Measurements from ENCODE around the gene ATP5F1A. TPM values are rescaled to one million over a fixed set of nuclear protein-coding genes. Genes with fewer than 3 reads are reported as not detected.
A peak's percentile ranks its signal among the peaks of the same experiment; 100 is the strongest.

The ATP5F1A gene
- total and polyA plus RNA-seq, 2 of the 4 experiments (the other 2 are of a cell fraction) = 543 to 1,085 TPM

- no peak overlapping the region for H4K91ac ChIP-seq (ENCODE audit: insufficient read depth, low read depth, low read length)
These were observed 35.4 kb upstream of the ATP5F1A start for GRCh38 chr18:46133534-46133933.

More at GRCh38 chr18:46133534-46133933, 35.4 kb upstream of the ATP5F1A start:
- H4K8ac ChIP-seq (ENCODE audit: low read depth in 2 of 2, low read length in 2 of 2) = no peak overlapping the region
- dilution Hi-C loops (cut with HindIII; ENCODE audit: low sequenced_read_pairs, unreplicated experiment) (no loop called here), in situ Hi-C loops (cut with MboI; ENCODE audit: low sequenced_read_pairs) (no loop called here), intact Hi-C loops (cut with micrococcal nuclease) (no loop called here)
- no peak overlapping the region for H4K5ac ChIP-seq (ENCODE audit: low read depth, low read length)
- no peaks in the 10 kb centered on the region for H3K9me3 ChIP-seq (ENCODE audit: control insufficient read depth, insufficient read depth, low read length)
- TF ChIP-seq SMC3 (IDR thresholded peaks at IDR 0.05; ENCODE audit: low read depth, low read length) (no peak), NFE2L2 (IDR thresholded peaks at IDR 0.05; ENCODE audit: low read depth, low read length) (no peak), RFX5 (IDR thresholded peaks at IDR 0.05; ENCODE audit: low read depth, low read length) (no peak), MXI1 (IDR thresholded peaks at IDR 0.05; ENCODE audit: borderline replicate concordance, low read depth, low read length) (no peak), CTCF (conservative IDR thresholded peaks at IDR 0.05; ENCODE audit: low read depth, low read length) (no peak), RCOR1 (IDR thresholded peaks at IDR 0.05; ENCODE audit: insufficient replicate concordance, low read length) (no peak), ELK1 (IDR thresholded peaks at IDR 0.05; ENCODE audit: borderline replicate concordance, low read depth, low read length) (no peak), RAD21 (IDR thresholded peaks at IDR 0.05; ENCODE audit: low read length) (no peak), USF2 (IDR thresholded peaks at IDR 0.05; ENCODE audit: low read depth, low read length) (no peak), MAFK (IDR thresholded peaks at IDR 0.05; ENCODE audit: low read depth, low read length) (no peak), CEBPB (IDR thresholded peaks at IDR 0.05; ENCODE audit: low read depth, low read length) (no peak), MAZ (IDR thresholded peaks at IDR 0.05; ENCODE audit: borderline replicate concordance, low read depth, low read length) (no peak), FOS (IDR thresholded peaks at IDR 0.05; ENCODE audit: low read depth, low read length) (no peak), POLR2A (IDR thresholded peaks at IDR 0.05; ENCODE audit: low read depth, low read length) (no peak), CHD1 (IDR thresholded peaks at IDR 0.05; ENCODE audit: low read depth, low read length) (no peak)
- H3K14ac ChIP-seq (replicated peaks; ENCODE audit: low read depth, low read length) = no peak overlapping the region
- DNase-seq (no peak), ATAC-seq (ENCODE audit: low read depth) (peak; percentile 46)
- H3K9ac ChIP-seq (ENCODE audit: low read depth, low read length) = no peak overlapping the region
- no peak overlapping the region for H3K56ac ChIP-seq (ENCODE audit: extremely low read depth, insufficient read depth, low read length)
- ChIA-PET CTCF (interaction anchor here (0.6 kb wide), 1 partner anchor 36 kb away, joined by 3 read pairs; no protein-coding TSS in a partner anchor), POLR2A (ENCODE audit: unreplicated experiment) (no interaction called here)
- no peak overlapping the region for H3K23ac ChIP-seq (ENCODE audit: low read depth, low read length)
- H2AK5ac ChIP-seq (ENCODE audit: low read depth, low read length) = no peak overlapping the region
- H2AK9ac ChIP-seq (replicated peaks; ENCODE audit: low read depth, low read length, poor library complexity) = no peak overlapping the region
- H3K9me1 ChIP-seq (ENCODE audit: insufficient read depth, low read length) = no peaks in the 10 kb centered on the region
- H2BK15ac ChIP-seq (ENCODE audit: low read depth, low read length) = no peak overlapping the region
- WGBS, 2 experiments (ENCODE audit: extremely low coverage in 2 of 2, insufficient read length in 1 of 2) = no CpG with 5 or more reads among the region's 3 CpGs
- no peaks in the 10 kb centered on the region for H3K27me3 ChIP-seq (ENCODE audit: control insufficient read depth, insufficient read depth, low read length)
- no peaks in the 10 kb centered on the region for H3K4me1 ChIP-seq (ENCODE audit: control insufficient read depth, insufficient read depth, low read length)
- no peak overlapping the region for H2BK120ac ChIP-seq (ENCODE audit: low read depth, low read length)
- no peaks in the 10 kb centered on the region for H4K20me1 ChIP-seq (ENCODE audit: insufficient read depth, low read length)
- H3K79me1 ChIP-seq (ENCODE audit: low read depth in 1 of 2, low read length in 2 of 2) = no peaks in the 10 kb centered on the region
- no peak overlapping the region for H3K4me3 ChIP-seq (ENCODE audit: insufficient read depth, low read depth, low read length)
- BruUV-seq (replicated peaks) = no TSS peak
- no peak overlapping the region for H2BK20ac ChIP-seq (ENCODE audit: low read depth, low read length)
- H3K4me2 ChIP-seq (ENCODE audit: low read depth, low read length) = no peak overlapping the region
- H2BK5ac ChIP-seq (ENCODE audit: low read depth, low read length, poor library complexity, severe bottlenecking) = no peak overlapping the region
- H3K18ac ChIP-seq (ENCODE audit: low read depth, low read length) = no peak overlapping the region
- no peak overlapping the region for H2AFZ ChIP-seq (replicated peaks; ENCODE audit: low read length, poor library complexity)
- no peak overlapping the region for H3K27ac ChIP-seq (ENCODE audit: insufficient read depth, low read length)
- no peak overlapping the region for H3K4ac ChIP-seq (ENCODE audit: low read depth, low read length)
- peaks cover 7% of the 10 kb centered on the region for H3K36me3 ChIP-seq (ENCODE audit: control insufficient read depth, insufficient read depth, low read length)

All from IMR-90 (cell line).